Upper lobe of right lung (tissue), 1 donor: ENCODE data around the gene ZBTB8A. TPM values are rescaled to one million over a fixed set of nuclear protein-coding genes. Genes with fewer than 3 reads are reported as not detected.
A peak's percentile ranks its signal among the peaks of the same experiment; 100 is the strongest.

Experiments used
- ATAC-seq: fragments of 200-7000 bp; cut with Tn5 transposase; one replicate; pipeline ENCODE4 v1.9.1; 2020; ENCODE audit warnings: mild to moderate bottlenecking, moderate library complexity
- DNase-seq: peaks from one replicate; pipeline ENCODE4 v3.0.0-alpha.2; 2020
- H3K27ac ChIP-seq: fragments of 200-600 bp; one replicate; pipeline ENCODE4 v1.8.0; 2022
- H3K27me3 ChIP-seq: fragments of 200-600 bp; one replicate; pipeline ENCODE4 v1.8.0; 2022; ENCODE audit warnings: mild to moderate bottlenecking
- H3K36me3 ChIP-seq: fragments of 200-600 bp; one replicate; pipeline ENCODE4 v1.8.0; 2022
- H3K4me1 ChIP-seq: fragments of 200-600 bp; one replicate; pipeline ENCODE4 v1.8.0; 2022
- H3K4me3 ChIP-seq: fragments of 200-600 bp; one replicate; pipeline ENCODE4 v1.8.0; 2022; ENCODE audit warnings: mild to moderate bottlenecking
- H3K9me3 ChIP-seq: fragments of 200-600 bp; one replicate; pipeline ENCODE4 v1.8.0; 2022
- intact Hi-C: fragments of 100-400 bp; cut with DNase I; formaldehyde crosslinking; loops from one replicate; pipeline ENCODE4 v1.11.0; 2022
- total RNA-seq: library from RNA; stranded (reverse); fragmentation: NEBNext Ultra II Directional; extraction: Animal tissue kit (Norgen Biotek cat#: 25700); gene quantifications from one replicate; pipeline ENCODE4 v1.2.1, GENCODE V29; 2021
- TF ChIP-seq, protein P1 (sequence below): fragments of 200-600 bp; IDR thresholded peaks from one replicate; pipeline ENCODE4 v1.8.0; 2022; ENCODE audit warnings: antibody characterized with exemption
- donor health status: DM: no; HTN: yes; CAD: no; lungs with severe emphysema.

The ZBTB8A gene
- total RNA-seq, 1 donor from 2014 or later, result 9.7 TPM

DNA sequence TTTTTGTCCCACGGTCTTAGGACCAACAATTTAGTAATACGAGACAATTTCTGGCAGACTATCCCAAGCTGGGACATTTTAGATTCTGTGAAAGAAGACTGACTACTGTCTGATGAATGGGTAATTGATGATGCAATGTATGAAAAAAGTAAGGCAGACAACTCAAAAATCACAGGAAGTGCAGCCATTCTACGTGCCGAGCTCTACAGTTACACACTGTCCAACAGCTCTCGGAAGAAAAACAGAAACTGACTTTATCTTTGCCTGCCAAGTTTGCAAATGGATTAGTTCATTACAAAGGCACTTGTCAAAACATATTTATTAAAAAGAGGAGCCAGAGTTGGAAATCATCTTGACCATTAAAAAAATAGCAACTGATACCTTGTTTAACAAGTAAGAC lies 43.1 kb upstream of the ZBTB8A start:
- H3K4me3 ChIP-seq, result no peak overlapping the region
- peaks cover 3% of the 10 kb centered on the region for H3K4me1 ChIP-seq
- DNase-seq, result no peak
- TF ChIP-seq, protein P1, sequence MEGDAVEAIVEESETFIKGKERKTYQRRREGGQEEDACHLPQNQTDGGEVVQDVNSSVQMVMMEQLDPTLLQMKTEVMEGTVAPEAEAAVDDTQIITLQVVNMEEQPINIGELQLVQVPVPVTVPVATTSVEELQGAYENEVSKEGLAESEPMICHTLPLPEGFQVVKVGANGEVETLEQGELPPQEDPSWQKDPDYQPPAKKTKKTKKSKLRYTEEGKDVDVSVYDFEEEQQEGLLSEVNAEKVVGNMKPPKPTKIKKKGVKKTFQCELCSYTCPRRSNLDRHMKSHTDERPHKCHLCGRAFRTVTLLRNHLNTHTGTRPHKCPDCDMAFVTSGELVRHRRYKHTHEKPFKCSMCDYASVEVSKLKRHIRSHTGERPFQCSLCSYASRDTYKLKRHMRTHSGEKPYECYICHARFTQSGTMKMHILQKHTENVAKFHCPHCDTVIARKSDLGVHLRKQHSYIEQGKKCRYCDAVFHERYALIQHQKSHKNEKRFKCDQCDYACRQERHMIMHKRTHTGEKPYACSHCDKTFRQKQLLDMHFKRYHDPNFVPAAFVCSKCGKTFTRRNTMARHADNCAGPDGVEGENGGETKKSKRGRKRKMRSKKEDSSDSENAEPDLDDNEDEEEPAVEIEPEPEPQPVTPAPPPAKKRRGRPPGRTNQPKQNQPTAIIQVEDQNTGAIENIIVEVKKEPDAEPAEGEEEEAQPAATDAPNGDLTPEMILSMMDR, result no peak
- no peaks in the 10 kb centered on the region for H3K9me3 ChIP-seq
- no peaks in the 10 kb centered on the region for H3K27me3 ChIP-seq
- H3K27ac ChIP-seq, result no peak overlapping the region
- H3K36me3 ChIP-seq, result no peaks in the 10 kb centered on the region
- intact Hi-C loops, result no loop called here
- no peak for ATAC-seq

DNA sequence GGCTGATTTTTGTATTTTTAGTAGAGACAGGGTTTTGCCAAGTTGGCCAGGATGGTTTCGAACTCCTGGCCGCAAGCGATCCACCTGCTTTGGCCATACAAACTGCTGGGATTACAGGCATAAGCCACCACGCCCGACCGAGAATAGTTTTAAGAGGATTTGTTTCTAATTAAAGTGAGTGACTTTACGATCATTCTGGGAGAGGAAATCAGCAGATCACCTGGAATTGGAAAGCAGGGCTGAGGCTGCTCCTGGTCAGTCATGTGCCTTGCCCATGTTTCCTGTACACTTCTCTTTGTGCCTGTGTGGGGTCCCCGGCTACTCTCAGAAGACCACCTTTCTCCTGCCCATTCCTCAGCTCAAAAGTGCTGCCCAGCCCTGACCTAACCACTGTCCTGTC lies 40.5 kb upstream of the ZBTB8A start:
- intact Hi-C loops, result no loop called here
- no peak for ATAC-seq

DNA sequence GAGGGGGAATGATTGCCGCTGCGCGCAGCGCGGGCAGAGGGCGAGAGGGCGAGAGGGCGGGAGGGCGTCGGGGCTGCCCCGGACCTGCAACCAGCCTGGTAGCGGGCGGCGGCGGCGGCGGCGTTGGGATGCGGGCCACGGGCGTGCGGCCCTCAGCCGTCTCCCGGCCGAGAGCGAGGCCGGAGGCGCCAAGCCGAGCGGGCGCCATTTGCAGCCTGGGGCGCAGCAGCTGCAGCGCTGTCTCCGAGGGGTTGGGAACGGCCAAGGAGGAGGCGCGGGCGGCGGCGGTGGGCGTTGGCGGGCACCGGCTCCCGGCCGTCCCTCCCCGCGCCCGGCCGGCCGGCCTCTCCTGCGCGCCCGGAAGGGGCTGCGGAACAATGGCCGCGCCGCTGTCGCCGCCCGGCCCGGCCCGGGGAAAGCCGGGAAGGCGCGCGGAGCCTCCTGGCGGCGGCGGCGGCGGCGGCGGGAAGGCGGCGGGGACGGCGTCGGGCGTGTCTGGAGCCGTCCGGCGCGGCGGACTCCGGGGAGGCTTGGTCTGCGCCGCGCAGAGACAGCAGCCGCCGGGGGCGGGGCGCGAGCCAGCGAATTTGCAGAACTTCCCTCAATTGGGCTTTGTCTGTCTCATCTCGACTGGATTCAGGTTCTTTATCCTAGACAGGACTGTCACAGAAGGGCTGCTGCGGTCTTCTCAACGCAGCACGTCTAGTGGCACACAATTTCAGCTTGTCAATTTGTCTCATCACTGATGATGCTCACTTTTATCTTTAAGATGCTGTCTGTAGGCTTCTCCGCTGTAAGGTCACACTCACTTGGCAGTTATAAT lies 38.6 kb upstream of the ZBTB8A start:
- intact Hi-C loops, result no loop called here
- H3K36me3 ChIP-seq, result no peaks in the 10 kb centered on the region
- peaks cover 9% of the 10 kb centered on the region for H3K4me1 ChIP-seq
- H3K4me3 ChIP-seq, result peak overlapping the region; percentile 70
- H3K27ac ChIP-seq, result peak overlapping the region; percentile 95
- no peaks in the 10 kb centered on the region for H3K9me3 ChIP-seq
- ATAC-seq, result peak; percentile 96
- peak; percentile 90 for DNase-seq
- no peaks in the 10 kb centered on the region for H3K27me3 ChIP-seq
- TF ChIP-seq, protein P1, result no peak

More for the DNA sequence above, 40.5 kb upstream of the ZBTB8A start:
- Histone ChIP-seq H3K27me3 (no peaks in the 10 kb centered on the region), H3K27ac (no peak overlapping the region), H3K36me3 (no peaks in the 10 kb centered on the region), H3K9me3 (no peaks in the 10 kb centered on the region), H3K4me3 (no peak overlapping the region), H3K4me1 (peaks cover 9% of the 10 kb centered on the region)
- TF ChIP-seq, protein P1, result no peak
- DNase-seq, result no peak

DNA sequence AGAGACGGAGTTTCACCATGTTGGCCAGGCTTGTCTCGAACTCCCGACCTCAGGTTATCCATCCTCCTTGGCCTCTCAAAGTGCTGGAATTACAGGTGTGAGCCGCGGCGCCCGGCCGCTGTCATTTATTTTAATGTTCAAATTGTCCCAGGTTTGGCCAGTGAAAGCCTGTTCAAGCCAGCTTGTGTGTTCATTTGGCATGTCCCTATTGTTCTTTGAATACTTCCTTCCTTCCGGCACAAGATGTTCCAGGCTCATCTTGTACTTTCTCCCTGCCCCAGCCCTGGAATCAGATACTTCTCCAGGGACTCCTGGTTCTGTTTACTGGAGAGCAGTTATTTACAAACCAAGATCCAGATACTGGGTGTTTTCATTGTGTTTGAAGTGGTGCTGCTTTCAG lies 37.4 kb upstream of the ZBTB8A start:
- Histone ChIP-seq H3K27me3 (no peaks in the 10 kb centered on the region), H3K36me3 (no peaks in the 10 kb centered on the region), H3K27ac (peak overlapping the region; percentile 95), H3K9me3 (no peaks in the 10 kb centered on the region), H3K4me1 (peaks cover 9% of the 10 kb centered on the region), H3K4me3 (no peak overlapping the region)
- TF ChIP-seq, protein P1, result no peak
- ATAC-seq (peak; percentile 16), DNase-seq (no peak)
- intact Hi-C loops, result no loop called here

DNA sequence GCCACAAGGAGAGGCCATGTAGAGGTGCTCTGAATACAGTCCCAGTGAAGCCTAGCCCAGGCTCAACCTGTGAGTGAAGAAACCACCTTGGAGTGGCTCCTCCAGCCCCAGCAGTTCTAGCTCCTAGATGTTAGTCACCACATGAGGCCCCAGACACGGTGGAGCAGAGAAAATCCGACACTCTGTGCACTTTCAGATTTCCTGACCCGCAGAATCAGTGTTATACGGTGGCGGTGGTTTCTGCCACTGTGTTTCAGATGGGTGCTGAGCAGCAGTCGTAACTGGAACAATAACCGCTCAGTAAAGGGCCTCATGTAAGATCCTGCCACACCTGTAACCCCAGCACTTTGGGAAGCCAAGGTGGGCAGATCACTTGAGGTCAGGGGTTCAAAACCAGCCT lies 36.1 kb upstream of the ZBTB8A start:
- no peak overlapping the region for H3K4me3 ChIP-seq
- no peak for ATAC-seq
- no peak for DNase-seq
- no peaks in the 10 kb centered on the region for H3K36me3 ChIP-seq
- H3K27me3 ChIP-seq, result no peaks in the 10 kb centered on the region
- no peaks in the 10 kb centered on the region for H3K9me3 ChIP-seq
- TF ChIP-seq, protein P1, result no peak
- peak overlapping the region; percentile 95 for H3K27ac ChIP-seq
- H3K4me1 ChIP-seq, result peaks cover 9% of the 10 kb centered on the region
- intact Hi-C loops, result no loop called here
